ENCODE measurements around the gene CEACAM19. TPM values are rescaled to one million over a fixed set of nuclear protein-coding genes. Genes with fewer than 3 reads are reported as not detected.
"Not testable (repeated sequence)": the region's sequence is repeated elsewhere in the genome, so short reads cannot be mapped to it uniquely, and the experiment has no call there.

CEACAM19 gene
- total RNA-seq, 3 donors from 2014 or later, result 5.8 to 8.0 (median 6.9) TPM

DNA sequence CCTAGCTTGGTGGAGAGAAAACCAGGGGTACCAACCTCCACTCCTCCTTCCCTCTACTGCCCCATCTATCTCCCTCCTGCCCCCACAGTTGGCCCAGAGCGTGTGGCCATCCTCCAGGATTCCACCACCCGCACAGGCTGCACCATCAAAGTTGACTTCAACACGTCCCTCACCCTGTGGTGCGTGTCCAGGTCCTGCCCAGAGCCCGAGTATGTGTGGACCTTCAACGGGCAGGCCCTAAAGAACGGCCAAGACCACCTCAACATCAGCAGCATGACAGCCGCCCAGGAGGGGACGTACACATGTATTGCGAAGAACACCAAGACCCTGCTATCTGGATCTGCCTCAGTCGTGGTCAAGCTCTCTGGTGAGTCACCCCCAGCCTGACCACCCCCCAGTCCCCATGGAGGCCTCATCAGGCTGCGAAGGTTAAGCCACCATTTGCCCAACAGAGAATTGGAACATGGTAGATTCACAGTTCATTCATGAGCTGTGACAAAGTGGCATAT is 34.3 kb downstream of the CEACAM19 start:
- TF ChIP-seq, protein P1, sequence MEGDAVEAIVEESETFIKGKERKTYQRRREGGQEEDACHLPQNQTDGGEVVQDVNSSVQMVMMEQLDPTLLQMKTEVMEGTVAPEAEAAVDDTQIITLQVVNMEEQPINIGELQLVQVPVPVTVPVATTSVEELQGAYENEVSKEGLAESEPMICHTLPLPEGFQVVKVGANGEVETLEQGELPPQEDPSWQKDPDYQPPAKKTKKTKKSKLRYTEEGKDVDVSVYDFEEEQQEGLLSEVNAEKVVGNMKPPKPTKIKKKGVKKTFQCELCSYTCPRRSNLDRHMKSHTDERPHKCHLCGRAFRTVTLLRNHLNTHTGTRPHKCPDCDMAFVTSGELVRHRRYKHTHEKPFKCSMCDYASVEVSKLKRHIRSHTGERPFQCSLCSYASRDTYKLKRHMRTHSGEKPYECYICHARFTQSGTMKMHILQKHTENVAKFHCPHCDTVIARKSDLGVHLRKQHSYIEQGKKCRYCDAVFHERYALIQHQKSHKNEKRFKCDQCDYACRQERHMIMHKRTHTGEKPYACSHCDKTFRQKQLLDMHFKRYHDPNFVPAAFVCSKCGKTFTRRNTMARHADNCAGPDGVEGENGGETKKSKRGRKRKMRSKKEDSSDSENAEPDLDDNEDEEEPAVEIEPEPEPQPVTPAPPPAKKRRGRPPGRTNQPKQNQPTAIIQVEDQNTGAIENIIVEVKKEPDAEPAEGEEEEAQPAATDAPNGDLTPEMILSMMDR (IDR thresholded peaks at IDR 0.05), result no peak
- ATAC-seq (no peak), DNase-seq (no peak)
- Histone ChIP-seq H3K36me3 (ENCODE audit: low read depth) (no peaks in the 10 kb centered on the region), H3K4me3 (no peak overlapping the region), H3K4me1 (ENCODE audit: low read depth) (peaks cover under 1% of the 10 kb centered on the region), H3K9me3 (no peaks in the 10 kb centered on the region)
- intact Hi-C loops (cut with DNase I, micrococcal nuclease), result no loop called here

DNA sequence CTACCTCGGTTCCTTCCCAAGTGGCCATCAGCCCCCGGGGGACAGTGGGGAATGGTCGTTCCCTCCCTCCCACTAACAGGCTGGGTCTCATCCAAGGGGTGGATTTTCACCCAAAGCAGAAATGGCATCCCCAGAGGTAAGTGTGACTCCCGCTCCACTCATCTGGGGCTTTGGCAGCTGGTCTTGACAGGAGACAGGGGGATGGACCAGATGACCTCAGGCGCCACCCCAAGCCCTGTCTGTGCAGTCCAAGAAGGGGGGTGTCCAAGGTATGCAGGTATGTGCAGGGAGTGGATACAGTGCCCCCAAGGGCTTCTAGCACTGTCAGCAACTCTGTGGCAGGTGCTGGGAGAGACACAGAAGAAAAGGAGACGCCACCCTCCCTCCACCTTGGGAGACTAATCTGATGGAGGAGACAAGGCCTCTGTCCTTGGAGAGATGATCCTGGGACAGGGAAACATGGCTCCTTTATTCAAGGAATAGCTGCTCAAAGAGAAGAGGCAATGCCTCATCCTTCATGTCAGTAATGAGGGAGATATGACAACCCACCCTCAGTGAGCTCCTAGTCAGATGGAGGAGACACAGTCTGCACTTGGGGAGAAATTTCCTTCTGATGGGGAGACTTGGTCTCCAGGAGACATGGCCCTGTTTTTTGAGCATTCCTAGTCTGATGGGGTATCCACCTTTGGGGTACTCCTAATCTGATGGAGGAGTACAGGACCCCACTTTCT is 35.4 kb downstream of the CEACAM19 start:
- Histone ChIP-seq H3K36me3 (ENCODE audit: low read depth) (no peaks in the 10 kb centered on the region), H3K9me3 (no peaks in the 10 kb centered on the region), H3K4me3 (no peak overlapping the region), H3K4me1 (ENCODE audit: low read depth) (no peaks in the 10 kb centered on the region)
- no peak for ATAC-seq
- DNase-seq, result no peak
- intact Hi-C loops (cut with DNase I, micrococcal nuclease), result no loop called here
- TF ChIP-seq, protein P1 (IDR thresholded peaks at IDR 0.05), result no peak

DNA sequence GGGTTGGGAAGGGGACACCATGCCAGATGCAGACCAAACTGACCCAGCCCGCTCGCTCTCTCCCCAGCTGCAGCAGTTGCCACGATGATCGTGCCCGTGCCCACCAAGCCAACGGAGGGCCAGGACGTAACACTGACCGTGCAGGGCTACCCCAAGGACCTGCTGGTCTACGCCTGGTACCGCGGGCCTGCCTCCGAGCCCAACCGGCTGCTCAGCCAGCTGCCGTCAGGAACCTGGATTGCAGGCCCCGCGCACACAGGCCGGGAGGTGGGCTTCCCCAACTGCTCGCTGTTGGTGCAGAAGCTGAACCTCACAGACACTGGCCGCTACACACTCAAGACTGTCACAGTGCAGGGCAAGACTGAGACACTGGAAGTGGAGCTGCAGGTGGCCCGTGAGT is 36.5 kb downstream of the CEACAM19 start:
- H3K36me3 ChIP-seq (ENCODE audit: low read depth), result no peaks in the 10 kb centered on the region
- H3K9me3 ChIP-seq, result no peaks in the 10 kb centered on the region
- H3K4me3 ChIP-seq, result no peak overlapping the region
- intact Hi-C loops (cut with DNase I, micrococcal nuclease), result no loop called here
- TF ChIP-seq, protein P1 (IDR thresholded peaks at IDR 0.05), result no peak
- no peak for DNase-seq
- H3K4me1 ChIP-seq (ENCODE audit: low read depth), result no peaks in the 10 kb centered on the region
- no peak for ATAC-seq

DNA sequence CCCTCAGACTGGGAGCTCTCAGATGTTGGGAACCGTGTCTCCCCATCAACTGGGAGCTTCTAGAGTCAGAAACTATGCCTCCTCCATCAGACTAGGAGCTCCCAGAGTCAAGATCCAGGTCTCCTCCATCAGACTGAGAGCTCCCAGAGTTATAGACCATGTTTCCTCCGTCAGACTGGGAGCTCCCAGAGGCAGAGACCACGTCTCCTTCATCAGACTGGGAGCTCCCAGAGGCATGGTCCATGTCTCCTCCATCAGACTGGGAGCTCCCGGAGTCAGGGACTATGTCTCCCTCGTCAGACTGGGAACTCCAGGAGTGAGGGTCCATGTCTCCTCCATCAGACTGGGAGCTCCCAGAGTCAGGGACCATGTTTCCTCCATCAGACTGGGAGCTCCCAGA is 37.7 kb downstream of the CEACAM19 start:
- intact Hi-C loops (cut with DNase I, micrococcal nuclease), result no loop called here
- Histone ChIP-seq H3K4me1 (ENCODE audit: low read depth) (no peaks in the 10 kb centered on the region), H3K4me3 (no peak overlapping the region), H3K36me3 (ENCODE audit: low read depth) (no peaks in the 10 kb centered on the region), H3K9me3 (no peaks in the 10 kb centered on the region)
- TF ChIP-seq, protein P1 (IDR thresholded peaks at IDR 0.05), result no peak
- ATAC-seq (no peak), DNase-seq (no peak)

DNA sequence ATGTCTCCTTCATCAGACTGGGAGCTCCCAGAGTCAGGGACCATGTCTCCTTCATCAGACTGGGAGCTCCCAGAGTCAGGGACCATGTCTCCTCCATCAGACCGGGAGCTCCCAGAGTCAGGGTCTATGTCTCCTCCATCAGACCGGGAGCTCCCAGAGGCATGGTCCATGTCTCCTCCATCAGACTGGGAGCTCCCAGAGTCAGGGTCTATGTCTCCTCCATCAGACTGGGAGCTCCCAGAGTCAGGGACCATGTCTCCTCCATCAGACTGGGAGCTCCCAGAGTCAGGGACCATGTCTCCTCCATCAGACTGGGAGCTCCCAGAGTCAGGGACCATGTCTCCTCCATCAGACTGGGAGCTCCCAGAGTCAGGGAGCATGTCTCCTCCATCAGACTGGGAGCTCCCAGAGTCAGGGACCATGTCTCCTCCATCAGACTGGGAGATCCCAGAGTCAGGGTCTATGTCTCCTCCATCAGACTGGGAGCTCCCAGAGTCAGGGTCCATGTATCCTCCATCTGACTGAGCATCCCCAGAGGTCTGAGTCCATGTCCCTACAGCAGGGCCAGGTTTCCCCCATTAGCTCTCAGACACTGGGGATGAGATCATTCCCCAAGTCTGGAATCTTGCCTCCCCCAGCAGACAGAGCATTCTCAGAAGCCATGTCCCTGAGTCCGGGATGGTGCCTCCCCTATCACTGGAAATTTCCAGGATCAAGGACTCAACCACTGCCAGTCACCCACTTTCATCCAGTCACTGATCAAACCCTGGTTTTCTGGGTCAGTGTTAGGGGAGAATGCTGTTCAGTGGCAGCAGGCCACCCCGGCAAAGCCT is 38.4 kb downstream of the CEACAM19 start:
- H3K9me3 ChIP-seq; intact Hi-C loops (cut with DNase I, micrococcal nuclease); H3K4me1 ChIP-seq (ENCODE audit: low read depth); H3K36me3 ChIP-seq (ENCODE audit: low read depth); ATAC-seq; DNase-seq; H3K4me3 ChIP-seq: not testable (repeated sequence)

DNA sequence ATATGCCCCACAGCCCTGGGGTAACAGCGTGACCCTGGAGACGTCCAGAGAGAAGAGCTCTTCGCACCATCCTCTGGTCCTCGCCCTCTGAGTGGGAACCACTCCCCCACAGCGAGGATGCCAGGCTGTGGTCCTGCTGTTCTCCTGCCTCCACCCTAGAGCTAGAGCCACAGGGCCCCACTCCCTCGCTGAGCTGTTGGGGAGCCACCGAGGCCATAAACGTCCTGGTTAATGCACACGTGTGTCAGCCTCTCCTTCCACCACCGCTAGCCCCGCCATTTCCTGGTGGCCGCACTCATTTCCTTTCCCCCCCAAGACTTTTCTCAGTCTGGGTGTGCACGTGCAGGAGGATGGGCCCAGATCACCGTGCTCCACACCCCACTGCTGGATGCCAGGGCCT is 39.2 kb downstream of the CEACAM19 start:
- TF ChIP-seq, protein P1 (IDR thresholded peaks at IDR 0.05), result no peak
- Histone ChIP-seq H3K9me3 (peaks cover 3% of the 10 kb centered on the region), H3K36me3 (ENCODE audit: low read depth) (no peaks in the 10 kb centered on the region), H3K4me3 (no peak overlapping the region), H3K4me1 (ENCODE audit: low read depth) (no peaks in the 10 kb centered on the region)
- ATAC-seq (no peak), DNase-seq (no peak)
- intact Hi-C loops (cut with DNase I, micrococcal nuclease), result no loop called here
